ENCODE measurements around the gene FIP1L1.

FIP1L1 gene

DNA sequence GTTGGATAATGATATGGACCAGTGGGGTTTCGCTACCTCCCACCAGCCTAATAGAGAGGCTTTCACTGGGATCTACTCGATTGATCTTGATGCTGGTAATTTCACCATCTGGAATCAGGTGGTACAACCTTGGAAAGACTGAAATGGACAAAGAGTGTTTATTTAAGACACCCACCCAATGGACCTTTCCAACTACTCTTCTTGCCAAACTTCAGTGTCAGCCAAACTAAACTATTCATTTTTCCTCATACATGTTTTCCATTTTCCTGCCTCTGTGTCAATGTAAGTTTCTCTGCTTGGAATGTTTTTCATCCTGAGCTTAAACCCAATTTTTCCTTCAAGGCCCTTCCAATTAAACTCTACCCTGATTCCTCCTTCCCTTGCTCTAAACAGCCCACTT is 121.3 kb downstream of the FIP1L1 start:
- Histone ChIP-seq H3K9me2 (replicated peaks; ENCODE audit: low read depth, low read length) (no peaks in the 10 kb centered on the region), H3K27me3 (ENCODE audit: insufficient read depth, low read length, poor library complexity, severe bottlenecking) (no peaks in the 10 kb centered on the region), H3K9me3 (ENCODE audit: insufficient read depth, low read depth, low read length) (no peaks in the 10 kb centered on the region), H2AFZ (ENCODE audit: low read length) (no peak overlapping the region), H3K4me3 (ENCODE audit: low read length, poor library complexity, severe bottlenecking) (no peak overlapping the region), H3K4me2 (ENCODE audit: low read depth, low read length, poor library complexity, severe bottlenecking) (no peak overlapping the region), H3K79me2 (ENCODE audit: insufficient read depth, low read length) (no peaks in the 10 kb centered on the region), H3K4me1 (ENCODE audit: insufficient read depth, low read length, poor library complexity, severe bottlenecking) (no peaks in the 10 kb centered on the region), H4K20me1 (ENCODE audit: insufficient read depth, low read length, poor library complexity, severe bottlenecking) (no peaks in the 10 kb centered on the region), H3K36me3 (ENCODE audit: insufficient read depth, low read length) (no peaks in the 10 kb centered on the region), H3F3A (ENCODE audit: low read depth) (no peaks in the 10 kb centered on the region), H3K9ac (ENCODE audit: low read depth, low read length, poor library complexity, severe bottlenecking) (no peak overlapping the region)
- TF ChIP-seq EZH2phosphoT487 (IDR thresholded peaks at IDR 0.05; ENCODE audit: borderline replicate concordance), result no peak
- TF ChIP-seq, protein P1, sequence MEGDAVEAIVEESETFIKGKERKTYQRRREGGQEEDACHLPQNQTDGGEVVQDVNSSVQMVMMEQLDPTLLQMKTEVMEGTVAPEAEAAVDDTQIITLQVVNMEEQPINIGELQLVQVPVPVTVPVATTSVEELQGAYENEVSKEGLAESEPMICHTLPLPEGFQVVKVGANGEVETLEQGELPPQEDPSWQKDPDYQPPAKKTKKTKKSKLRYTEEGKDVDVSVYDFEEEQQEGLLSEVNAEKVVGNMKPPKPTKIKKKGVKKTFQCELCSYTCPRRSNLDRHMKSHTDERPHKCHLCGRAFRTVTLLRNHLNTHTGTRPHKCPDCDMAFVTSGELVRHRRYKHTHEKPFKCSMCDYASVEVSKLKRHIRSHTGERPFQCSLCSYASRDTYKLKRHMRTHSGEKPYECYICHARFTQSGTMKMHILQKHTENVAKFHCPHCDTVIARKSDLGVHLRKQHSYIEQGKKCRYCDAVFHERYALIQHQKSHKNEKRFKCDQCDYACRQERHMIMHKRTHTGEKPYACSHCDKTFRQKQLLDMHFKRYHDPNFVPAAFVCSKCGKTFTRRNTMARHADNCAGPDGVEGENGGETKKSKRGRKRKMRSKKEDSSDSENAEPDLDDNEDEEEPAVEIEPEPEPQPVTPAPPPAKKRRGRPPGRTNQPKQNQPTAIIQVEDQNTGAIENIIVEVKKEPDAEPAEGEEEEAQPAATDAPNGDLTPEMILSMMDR (conservative IDR thresholded peaks at IDR 0.05; ENCODE audit: low read length), result no peak

DNA sequence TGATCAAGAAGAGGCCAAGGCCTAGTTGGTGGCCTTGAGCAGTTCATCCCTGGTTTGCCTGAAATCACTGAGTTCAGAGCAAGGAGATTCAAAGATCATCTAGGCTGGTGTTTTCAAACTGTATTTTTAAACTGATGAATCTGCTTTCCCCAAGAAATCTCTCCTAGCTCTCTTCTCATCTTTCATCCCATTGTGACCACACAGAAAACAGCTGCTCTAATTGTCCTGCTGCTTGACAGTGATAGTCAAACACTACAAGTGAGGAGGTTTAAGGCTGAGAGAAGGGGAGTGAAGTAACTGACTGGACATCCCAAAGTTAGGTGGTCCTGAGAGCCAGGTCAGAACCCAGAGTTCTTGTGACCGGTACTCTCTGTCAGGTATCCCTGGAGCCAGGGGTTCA is 122.3 kb downstream of the FIP1L1 start:
- Histone ChIP-seq H3K9me2 (replicated peaks; ENCODE audit: low read depth, low read length) (no peaks in the 10 kb centered on the region), H3K4me3 (ENCODE audit: low read length, poor library complexity, severe bottlenecking) (no peak overlapping the region), H2AFZ (ENCODE audit: low read length) (no peak overlapping the region), H3K27me3 (ENCODE audit: insufficient read depth, low read length, poor library complexity, severe bottlenecking) (no peaks in the 10 kb centered on the region), H3K36me3 (ENCODE audit: insufficient read depth, low read length) (no peaks in the 10 kb centered on the region), H4K20me1 (ENCODE audit: insufficient read depth, low read length, poor library complexity, severe bottlenecking) (no peaks in the 10 kb centered on the region), H3K4me1 (ENCODE audit: insufficient read depth, low read length, poor library complexity, severe bottlenecking) (no peaks in the 10 kb centered on the region), H3K9me3 (ENCODE audit: insufficient read depth, low read depth, low read length) (no peaks in the 10 kb centered on the region), H3F3A (ENCODE audit: low read depth) (no peaks in the 10 kb centered on the region), H3K9ac (ENCODE audit: low read depth, low read length, poor library complexity, severe bottlenecking) (no peak overlapping the region), H3K79me2 (ENCODE audit: insufficient read depth, low read length) (no peaks in the 10 kb centered on the region), H3K4me2 (ENCODE audit: low read depth, low read length, poor library complexity, severe bottlenecking) (no peak overlapping the region)
- TF ChIP-seq, protein P1 (conservative IDR thresholded peaks at IDR 0.05; ENCODE audit: low read length), result no peak

DNA sequence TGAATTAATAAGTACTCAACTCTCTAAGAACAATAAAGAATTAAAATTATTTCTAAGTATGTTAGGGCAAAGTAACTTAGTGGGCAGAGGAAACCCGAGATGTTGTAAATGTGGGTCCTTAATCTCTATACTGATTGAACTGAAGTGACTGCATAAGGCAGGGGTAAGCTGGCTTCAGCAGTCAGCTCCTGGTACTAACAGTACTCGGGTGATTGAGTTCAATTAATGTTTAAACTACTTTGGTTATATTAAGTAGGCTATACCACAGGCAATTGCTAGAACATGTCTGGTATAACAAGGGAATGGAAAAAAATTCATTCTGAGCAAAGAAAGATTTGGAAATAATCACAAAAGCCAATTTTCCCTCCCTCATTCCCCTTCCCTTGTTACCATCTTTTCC is 123.1 kb downstream of the FIP1L1 start:
- Histone ChIP-seq H4K20me1 (ENCODE audit: insufficient read depth, low read length, poor library complexity, severe bottlenecking) (no peaks in the 10 kb centered on the region), H2AFZ (ENCODE audit: low read length) (no peak overlapping the region), H3K27me3 (ENCODE audit: insufficient read depth, low read length, poor library complexity, severe bottlenecking) (no peaks in the 10 kb centered on the region), H3K4me1 (ENCODE audit: insufficient read depth, low read length, poor library complexity, severe bottlenecking) (no peaks in the 10 kb centered on the region), H3K9me2 (replicated peaks; ENCODE audit: low read depth, low read length) (no peaks in the 10 kb centered on the region), H3K9me3 (ENCODE audit: insufficient read depth, low read depth, low read length) (no peaks in the 10 kb centered on the region), H3K4me2 (ENCODE audit: low read depth, low read length, poor library complexity, severe bottlenecking) (no peak overlapping the region), H3K4me3 (ENCODE audit: low read length, poor library complexity, severe bottlenecking) (no peak overlapping the region), H3K79me2 (ENCODE audit: insufficient read depth, low read length) (no peaks in the 10 kb centered on the region), H3K9ac (ENCODE audit: low read depth, low read length, poor library complexity, severe bottlenecking) (no peak overlapping the region), H3F3A (ENCODE audit: low read depth) (no peaks in the 10 kb centered on the region), H3K36me3 (ENCODE audit: insufficient read depth, low read length) (no peaks in the 10 kb centered on the region)
- no peak for TF ChIP-seq EZH2phosphoT487 (IDR thresholded peaks at IDR 0.05; ENCODE audit: borderline replicate concordance)
- TF ChIP-seq, protein P1 (conservative IDR thresholded peaks at IDR 0.05; ENCODE audit: low read length), result no peak

Measured in Loucy (cell line).